ENCODE data around the gene TMEM175.
A peak's percentile ranks its signal among the peaks of the same experiment; 100 is the strongest.

TMEM175 gene

GRCh38 chr4:931960-932712, at the start of gene TMEM175, which contains the start of gene GAK:
Gene TMEM175, plus strand, starts transcription at chr4:932460. Its CDS starts 15,280 bp downstream, at chr4:947740.
Gene GAK, minus strand, starts transcription at chr4:932316. Its CDS starts 129 bp downstream, at chr4:932187.
- peak; percentile 85 for DNase-seq (ENCODE audit: low read depth)

- no peak for DNase-seq (ENCODE audit: low read depth)
Observed at GRCh38 chr4:882646-883045, 49.6 kb upstream of the TMEM175 start.

GRCh38 chr4:883377-884095, 48.7 kb upstream of the TMEM175 start:
- no peak for DNase-seq (ENCODE audit: low read depth)

GRCh38 chr4:884259-884658, 48.0 kb upstream of the TMEM175 start:
- DNase-seq (ENCODE audit: low read depth), result no peak

GRCh38 chr4:884896-885295, 47.4 kb upstream of the TMEM175 start:
- no peak for DNase-seq (ENCODE audit: low read depth)

- no peak for DNase-seq (ENCODE audit: low read depth)
Observed at GRCh38 chr4:885353-885752, 46.9 kb upstream of the TMEM175 start.

- DNase-seq (ENCODE audit: low read depth), result no peak
Observed at GRCh38 chr4:886244-886643, 46.0 kb upstream of the TMEM175 start.

GRCh38 chr4:887034-887763, 45.1 kb upstream of the TMEM175 start:
- no peak for DNase-seq (ENCODE audit: low read depth)

- DNase-seq (ENCODE audit: low read depth), result no peak
Observed at GRCh38 chr4:888029-888428, 44.2 kb upstream of the TMEM175 start.

- DNase-seq (ENCODE audit: low read depth), result no peak
Observed at GRCh38 chr4:889516-889915, 42.7 kb upstream of the TMEM175 start.

- no peak for DNase-seq (ENCODE audit: low read depth)
Observed at GRCh38 chr4:890036-890695, 42.1 kb upstream of the TMEM175 start.

- DNase-seq (ENCODE audit: low read depth), result no peak
Observed at GRCh38 chr4:891747-892146, 40.5 kb upstream of the TMEM175 start.

- no peak for DNase-seq (ENCODE audit: low read depth)
Observed at GRCh38 chr4:892780-893179, 39.5 kb upstream of the TMEM175 start.

- no peak for DNase-seq (ENCODE audit: low read depth)
Observed at GRCh38 chr4:893276-893994, 38.8 kb upstream of the TMEM175 start.

GRCh38 chr4:893995-894705, 38.1 kb upstream of the TMEM175 start:
- DNase-seq (ENCODE audit: low read depth), result no peak

- DNase-seq (ENCODE audit: low read depth), result no peak
Observed at GRCh38 chr4:895596-895995, 36.7 kb upstream of the TMEM175 start.

- DNase-seq (ENCODE audit: low read depth), result no peak
Observed at GRCh38 chr4:896216-896615, 36.0 kb upstream of the TMEM175 start.

GRCh38 chr4:896630-897029, 35.6 kb upstream of the TMEM175 start:
- DNase-seq (ENCODE audit: low read depth), result no peak

GRCh38 chr4:898123-898522, 34.1 kb upstream of the TMEM175 start:
- DNase-seq (ENCODE audit: low read depth), result no peak

- DNase-seq (ENCODE audit: low read depth), result no peak
Observed at GRCh38 chr4:898869-899555, 33.2 kb upstream of the TMEM175 start.
